NOMO-1 treated with dmso at 0.1 percent for 144 hours (cell line): ENCODE measurements around the gene SLC35E1.
"Not testable (repeated sequence)": the region's sequence is repeated elsewhere in the genome, so short reads cannot be mapped to it uniquely, and the experiment has no call there.

Source experiments
- DNase-seq: peaks from one replicate; lab custom pipeline; 2025; ENCODE audit not compliant: unreplicated experiment; lab: John Stamatoyannopoulos, UW

SLC35E1 gene

GRCh38 chr19:16525751-16526481, 46.3 kb downstream of the SLC35E1 start:
- no peak for DNase-seq

GRCh38 chr19:16524991-16525734, 47.1 kb downstream of the SLC35E1 start:
- no peak for DNase-seq

DNA sequence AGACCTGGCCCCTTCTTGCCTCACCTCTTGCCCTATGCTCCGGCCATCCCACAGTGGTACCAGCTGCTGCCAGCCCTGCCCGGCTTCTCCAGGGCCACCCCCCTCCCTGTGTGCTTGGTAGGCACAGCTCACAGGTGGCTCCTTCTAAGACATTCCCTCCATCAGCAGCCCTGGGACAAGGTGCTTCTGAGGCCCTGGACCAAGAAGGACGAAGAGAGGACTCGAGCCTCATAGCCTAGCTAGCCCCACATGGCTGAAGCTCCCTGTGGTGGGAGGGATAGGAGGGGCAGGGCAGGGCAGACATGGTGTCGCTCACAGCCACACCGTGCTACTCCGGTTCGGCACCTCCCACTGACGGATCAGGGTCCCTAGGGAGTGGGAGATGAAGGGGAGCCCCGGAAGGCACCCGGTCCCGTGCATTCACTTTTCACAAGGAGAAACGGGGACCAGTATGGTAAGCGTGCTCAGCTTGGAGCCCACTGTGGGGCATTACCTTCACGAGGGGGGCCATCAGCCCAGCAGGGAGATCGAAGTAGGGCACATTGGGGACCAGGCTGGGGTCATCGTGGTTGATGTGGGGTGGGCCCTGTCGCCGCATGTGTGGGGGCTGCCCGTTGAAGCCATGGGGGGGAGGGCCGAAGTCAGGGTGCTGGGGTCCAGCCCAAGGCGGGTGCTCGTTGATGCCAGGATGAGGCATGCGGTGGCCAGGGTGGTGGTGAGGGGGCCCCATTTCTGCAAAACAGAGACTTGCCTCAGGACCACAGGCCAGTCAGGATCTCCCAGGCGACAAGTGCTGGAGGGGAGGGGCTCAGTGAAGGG, 49.4 kb downstream of the SLC35E1 start:
- no peak for DNase-seq

DNA sequence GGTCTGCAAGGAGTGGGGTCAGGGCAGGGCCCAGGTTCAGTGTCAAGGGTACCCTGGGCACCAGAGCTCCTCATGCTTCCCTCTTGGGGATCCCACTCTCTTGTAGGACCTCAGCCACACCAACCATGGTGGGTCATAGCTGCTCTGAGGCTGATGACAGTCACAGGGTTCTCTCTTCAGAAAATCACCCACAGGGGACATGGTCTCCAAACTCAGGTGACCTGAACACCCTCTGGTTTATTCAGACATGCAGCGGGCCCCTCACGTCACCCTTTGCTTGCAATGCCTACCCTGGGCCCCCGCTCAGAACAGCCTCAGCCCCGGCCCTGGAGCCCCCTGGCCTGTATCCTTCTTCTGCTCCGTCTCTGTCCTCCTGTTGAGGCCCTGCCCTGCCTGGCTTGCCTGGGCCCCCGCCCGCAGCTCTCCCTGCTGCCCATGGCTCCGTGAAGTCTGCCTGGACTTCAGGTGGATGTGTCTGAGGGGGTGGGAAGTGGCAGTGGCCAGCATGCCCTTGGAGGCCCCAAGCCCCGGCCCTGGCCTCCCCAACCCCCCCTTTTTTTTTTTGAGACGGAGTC, 50.4 kb downstream of the SLC35E1 start:
- no peak for DNase-seq

DNA sequence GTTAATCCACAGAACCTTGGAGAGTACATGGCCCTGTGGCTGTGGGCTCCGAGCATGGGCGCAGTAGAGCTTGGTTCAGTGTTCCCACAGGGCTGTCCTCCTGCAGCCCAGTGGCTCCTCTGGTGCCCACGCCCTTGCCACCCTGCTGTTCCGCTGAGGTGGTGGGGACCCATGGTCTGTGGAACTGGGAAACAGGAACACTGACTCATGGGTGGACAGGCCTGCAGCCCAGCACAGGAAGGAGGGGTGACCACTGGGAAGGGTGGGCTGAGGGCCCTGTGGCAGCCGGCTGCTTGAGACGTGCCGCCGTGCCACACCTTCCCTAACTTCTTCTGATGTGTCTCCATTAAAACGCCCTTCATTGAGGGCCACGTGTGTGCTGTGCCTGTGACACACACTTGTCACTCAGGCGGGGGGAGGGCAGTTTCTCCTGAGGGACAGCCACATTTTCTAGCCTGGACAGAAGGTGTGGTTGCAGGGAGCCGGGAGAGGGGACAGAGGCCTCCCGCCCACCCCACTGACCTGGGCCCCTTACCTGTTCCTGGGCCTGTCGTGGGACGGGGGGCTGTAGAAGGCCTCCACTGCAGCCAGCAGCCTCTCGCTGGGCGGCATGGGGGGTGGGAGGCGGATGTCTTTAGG, 51.1 kb downstream of the SLC35E1 start:
- no peak for DNase-seq

DNA sequence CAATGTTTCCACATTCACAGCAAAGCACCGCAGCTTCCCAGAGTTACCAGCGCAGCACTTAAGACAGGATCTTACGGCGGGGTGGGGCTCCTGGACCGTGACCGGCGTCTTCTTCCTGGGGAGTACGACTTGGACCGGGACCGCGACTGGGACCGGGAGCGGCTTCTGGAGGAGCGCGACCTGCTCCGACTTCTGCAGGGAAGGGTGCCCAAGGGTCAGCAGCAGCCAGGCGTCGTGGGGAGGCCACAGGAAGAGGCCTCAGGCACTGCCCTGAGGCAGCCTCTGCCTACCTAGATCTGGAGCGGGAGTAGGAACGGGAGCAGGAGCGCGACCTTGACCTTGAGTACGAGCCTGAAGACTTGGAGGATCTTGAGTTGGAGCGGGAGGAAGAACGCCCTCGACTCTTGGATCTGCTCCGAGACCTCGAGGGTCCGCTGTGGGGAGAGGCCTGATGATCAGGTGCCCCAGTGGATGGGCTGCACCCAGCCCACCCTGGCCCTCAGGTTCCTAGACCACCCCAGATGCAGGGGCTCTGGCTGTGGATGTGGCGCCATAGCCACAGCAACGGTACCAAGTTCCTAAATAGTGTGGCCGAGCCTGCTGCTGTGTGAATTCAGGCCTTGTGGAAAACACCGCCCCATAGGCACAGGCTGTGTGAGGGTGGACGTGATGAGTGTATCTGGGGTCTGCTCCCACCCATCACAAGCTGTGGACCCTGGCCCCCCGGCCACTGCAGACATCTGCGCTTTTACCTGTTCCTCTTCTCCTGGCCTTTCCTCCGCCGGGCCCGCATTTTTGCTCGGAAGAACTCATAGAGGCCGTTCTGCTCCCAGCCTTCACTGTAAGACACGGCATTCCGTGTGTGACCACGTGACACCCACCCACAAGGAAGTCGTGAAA, 51.9 kb downstream of the SLC35E1 start:
- no peak for DNase-seq

GRCh38 chr19:16519230-16519687, 53.0 kb downstream of the SLC35E1 start:
- no peak for DNase-seq

GRCh38 chr19:16518483-16519229, 53.6 kb downstream of the SLC35E1 start:
- no peak for DNase-seq

- no peak for DNase-seq
These were observed 54.2 kb downstream of the SLC35E1 start for GRCh38 chr19:16518061-16518460.

- DNase-seq: no peak
These were observed 55.1 kb downstream of the SLC35E1 start for GRCh38 chr19:16516923-16517610.

GRCh38 chr19:16516381-16516780, 55.8 kb downstream of the SLC35E1 start:
- no peak for DNase-seq

DNA sequence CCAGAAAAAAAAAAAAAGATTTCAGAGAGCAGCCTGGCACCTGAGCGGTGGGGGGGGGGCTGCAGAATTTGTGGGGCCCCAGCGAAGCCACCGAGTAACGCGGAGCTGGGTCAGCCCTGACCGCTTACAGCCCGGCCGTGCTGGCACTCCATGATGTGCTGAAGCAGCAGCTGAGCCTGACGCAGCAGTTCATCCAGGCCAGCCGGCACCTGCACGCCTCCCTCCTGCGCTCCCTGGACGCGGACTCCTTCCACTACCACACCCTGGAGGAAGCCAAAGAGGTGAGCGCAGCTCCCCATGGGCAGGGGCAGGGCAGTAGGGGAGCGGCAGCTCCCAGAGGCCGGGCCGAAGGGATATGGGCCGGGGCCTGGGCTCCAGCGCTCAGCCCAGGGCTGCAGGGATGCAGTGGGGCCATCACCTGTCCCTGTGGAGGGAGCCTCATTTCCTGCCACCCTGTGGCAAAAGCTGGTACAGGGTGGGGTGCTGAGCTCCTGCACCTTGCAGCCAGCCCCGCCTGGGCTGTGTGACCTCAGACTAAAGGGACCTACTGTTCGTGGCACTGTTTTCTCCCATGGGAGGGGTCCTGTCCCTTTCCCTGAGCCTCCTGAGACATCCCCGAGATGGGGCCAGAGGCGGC, 57.7 kb downstream of the SLC35E1 start:
- DNase-seq: no peak

GRCh38 chr19:16512611-16513010, 59.6 kb downstream of the SLC35E1 start:
- not testable (repeated sequence) for DNase-seq

DNA sequence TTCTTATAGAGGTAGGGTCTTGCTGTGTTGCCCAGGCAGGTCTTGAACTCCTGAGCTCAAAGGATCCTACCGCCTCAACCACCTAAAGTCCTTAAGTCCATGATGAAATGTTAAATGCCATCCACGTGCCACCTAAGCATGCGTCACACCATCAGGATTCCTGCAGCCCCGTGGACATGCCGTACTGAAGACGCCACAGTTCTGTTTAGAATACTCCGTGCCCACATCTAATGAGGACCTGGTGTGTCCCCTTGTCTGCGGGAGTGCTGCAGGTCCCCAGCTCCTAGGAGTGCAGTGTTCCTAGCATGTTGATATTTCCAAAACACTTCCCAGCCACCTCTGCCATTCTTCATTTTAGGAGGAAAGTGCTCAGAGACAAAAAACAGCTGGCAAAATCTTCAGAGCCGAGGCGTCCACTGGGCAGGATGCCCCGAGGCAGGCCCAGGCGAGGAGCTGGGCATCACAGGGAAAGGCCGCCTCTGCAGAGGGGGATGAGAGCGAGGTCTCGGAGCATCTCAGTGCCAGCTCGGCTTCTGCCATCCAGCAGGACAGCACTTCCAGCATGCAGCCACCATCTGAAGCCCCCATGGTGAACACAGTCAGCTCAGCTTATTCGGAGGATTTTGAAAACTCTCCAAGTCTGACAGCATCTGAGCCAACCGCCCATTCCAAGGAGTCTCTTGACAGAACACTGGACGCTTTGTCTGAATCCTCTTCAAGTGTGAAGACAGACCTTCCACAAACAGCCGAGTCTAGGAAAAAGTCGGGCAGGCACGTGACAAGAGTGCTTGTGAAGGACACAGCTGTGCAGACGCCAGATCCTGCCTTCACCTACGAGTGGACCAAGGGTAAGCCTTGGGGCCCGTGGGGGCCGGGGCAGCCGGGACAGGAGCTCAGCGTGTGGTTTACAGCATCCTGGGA, 62.8 kb downstream of the SLC35E1 start:
- no peak for DNase-seq

- DNase-seq: no peak
These were observed 63.7 kb downstream of the SLC35E1 start for GRCh38 chr19:16508546-16508945.

DNA sequence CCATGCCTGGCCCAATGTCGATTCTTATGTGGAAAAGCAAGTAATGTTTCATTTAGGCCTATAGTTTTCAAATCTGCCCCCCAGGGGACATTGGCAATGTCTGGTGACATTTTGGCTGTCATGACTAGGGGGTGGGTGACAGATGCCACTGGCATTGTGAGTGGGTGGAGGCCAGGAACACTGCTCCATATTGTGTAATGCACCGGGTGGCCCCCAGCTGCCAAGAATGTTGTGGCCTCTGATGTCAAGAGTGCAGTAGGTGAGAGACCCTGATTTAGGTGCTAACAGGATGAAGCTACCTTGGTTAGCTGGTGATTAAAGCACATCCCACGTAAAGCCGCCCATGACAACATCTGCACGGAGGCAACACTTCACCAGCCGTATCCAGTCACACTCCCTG, 65.3 kb downstream of the SLC35E1 start:
- no peak for DNase-seq

DNA sequence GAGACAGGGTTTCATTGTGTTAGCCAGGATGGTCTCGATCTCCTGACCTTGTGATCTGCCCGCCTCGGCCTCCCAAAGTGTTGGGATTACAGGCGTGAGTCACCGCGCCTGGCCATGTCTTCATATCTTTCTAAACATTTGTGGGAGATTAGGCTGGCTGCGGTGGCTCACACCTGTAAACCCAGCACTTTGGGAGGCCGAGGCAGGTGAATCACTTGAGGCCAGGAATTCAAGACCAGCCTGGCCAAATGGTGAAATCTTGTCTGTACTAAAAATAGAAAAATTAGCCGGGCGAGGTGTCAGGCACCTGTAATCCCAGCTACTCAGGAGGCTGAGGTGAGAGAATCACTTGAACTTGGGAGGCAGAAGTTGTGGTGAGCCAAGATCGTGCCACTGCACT, 66.1 kb downstream of the SLC35E1 start:
- not testable (repeated sequence) for DNase-seq
